CD4-positive, alpha-beta T cell treated with Interleukin-12 subunit alpha and Interleukin-12 subunit beta, for 1 hour (primary cell): ENCODE results near the gene MED27.
"Not testable (repeated sequence)": the region's sequence is repeated elsewhere in the genome, so short reads cannot be mapped to it uniquely, and the experiment has no call there.

Experiments
- DNase-seq: peaks from one replicate; pipeline ENCODE4 v3.0.0-alpha.2; 2020

Gene MED27

GRCh38 chr9:132075853-132076252 is 3.8 kb downstream of the MED27 start:
- DNase-seq, result no peak

- DNase-seq, result no peak
Measured at GRCh38 chr9:132074736-132075135, 4.9 kb downstream of the MED27 start.

GRCh38 chr9:132071847-132072507 is 7.7 kb downstream of the MED27 start:
- no peak for DNase-seq

- DNase-seq, result no peak
Measured at GRCh38 chr9:132069046-132069898, 10.4 kb downstream of the MED27 start.

GRCh38 chr9:132068605-132069004 is 11.1 kb downstream of the MED27 start:
- no peak for DNase-seq

GRCh38 chr9:132066511-132066910 is 13.2 kb downstream of the MED27 start:
- no peak for DNase-seq

GRCh38 chr9:132066057-132066456 is 13.6 kb downstream of the MED27 start:
- no peak for DNase-seq

GRCh38 chr9:132063281-132063680 is 16.4 kb downstream of the MED27 start:
- no peak for DNase-seq

- DNase-seq, result no peak
Measured at GRCh38 chr9:132062806-132063205, 16.9 kb downstream of the MED27 start.

- DNase-seq, result no peak
Measured at GRCh38 chr9:132061526-132061925, 18.1 kb downstream of the MED27 start.

- DNase-seq, result no peak
Measured at GRCh38 chr9:132059361-132059760, 20.3 kb downstream of the MED27 start.

- not testable (repeated sequence) for DNase-seq
Measured at GRCh38 chr9:132058226-132058625, 21.4 kb downstream of the MED27 start.

- no peak for DNase-seq
Measured at GRCh38 chr9:132056717-132057560, 22.7 kb downstream of the MED27 start.

- no peak for DNase-seq
Measured at GRCh38 chr9:132055756-132056155, 23.9 kb downstream of the MED27 start.

GRCh38 chr9:132054024-132054423 is 25.6 kb downstream of the MED27 start:
- DNase-seq, result no peak

GRCh38 chr9:132049900-132050299 is 29.8 kb downstream of the MED27 start:
- no peak for DNase-seq

GRCh38 chr9:132049323-132049882 is 30.3 kb downstream of the MED27 start:
- no peak for DNase-seq

GRCh38 chr9:132048201-132048600 is 31.5 kb downstream of the MED27 start:
- DNase-seq, result no peak

- no peak for DNase-seq
Measured at GRCh38 chr9:132046456-132046855, 33.2 kb downstream of the MED27 start.

- DNase-seq, result no peak
Measured at GRCh38 chr9:132044176-132044875, 35.3 kb downstream of the MED27 start.

GRCh38 chr9:132043708-132044107 is 36.0 kb downstream of the MED27 start:
- no peak for DNase-seq

GRCh38 chr9:132042324-132042723 is 37.3 kb downstream of the MED27 start:
- DNase-seq, result no peak
